Measurements from ENCODE around the gene CHAF1A.

CHAF1A gene

DNA sequence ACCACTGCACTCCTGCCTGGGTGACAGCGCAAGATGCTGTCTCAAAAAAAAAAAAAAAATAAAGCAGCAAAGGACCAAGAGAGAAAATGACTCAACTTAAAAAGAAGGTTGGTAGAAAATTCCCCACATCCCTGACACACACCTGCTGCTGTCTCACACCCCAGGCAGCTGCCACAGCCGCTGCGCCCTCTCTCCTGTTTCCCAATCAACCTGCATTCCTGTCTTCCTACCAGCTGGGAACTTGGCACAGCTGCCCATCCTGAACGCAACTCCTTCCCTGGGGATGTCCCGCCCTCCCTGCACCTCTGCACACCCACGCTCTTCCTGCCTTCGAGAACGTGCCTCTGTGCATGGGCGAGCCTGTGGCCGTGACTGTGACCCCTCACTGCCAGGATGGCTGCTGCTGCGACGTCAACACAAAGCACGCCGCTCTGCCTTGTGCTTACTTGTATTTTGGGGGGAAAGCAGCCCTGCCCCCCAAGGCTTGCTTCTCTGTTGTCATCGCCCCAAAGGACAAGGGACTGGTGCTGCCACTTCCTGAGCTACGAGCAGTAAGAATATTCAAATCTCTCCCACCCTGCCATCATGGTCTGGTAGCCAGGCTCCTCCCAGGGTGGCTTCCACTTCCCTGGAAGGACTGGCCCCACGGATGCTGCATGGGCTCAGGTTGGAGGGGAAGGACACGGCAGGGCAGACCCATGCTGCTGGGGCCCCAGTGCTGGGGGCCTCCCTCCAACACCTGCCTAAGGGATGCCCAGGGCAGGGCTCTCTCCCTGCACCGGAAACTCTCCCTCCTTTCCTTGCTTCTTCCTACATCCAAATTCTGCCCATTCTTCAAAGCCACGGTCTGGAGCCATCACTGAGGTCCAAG lies 22.8 kb upstream of the CHAF1A start:
- no peak for DNase-seq (ENCODE audit: low read depth)

DNA sequence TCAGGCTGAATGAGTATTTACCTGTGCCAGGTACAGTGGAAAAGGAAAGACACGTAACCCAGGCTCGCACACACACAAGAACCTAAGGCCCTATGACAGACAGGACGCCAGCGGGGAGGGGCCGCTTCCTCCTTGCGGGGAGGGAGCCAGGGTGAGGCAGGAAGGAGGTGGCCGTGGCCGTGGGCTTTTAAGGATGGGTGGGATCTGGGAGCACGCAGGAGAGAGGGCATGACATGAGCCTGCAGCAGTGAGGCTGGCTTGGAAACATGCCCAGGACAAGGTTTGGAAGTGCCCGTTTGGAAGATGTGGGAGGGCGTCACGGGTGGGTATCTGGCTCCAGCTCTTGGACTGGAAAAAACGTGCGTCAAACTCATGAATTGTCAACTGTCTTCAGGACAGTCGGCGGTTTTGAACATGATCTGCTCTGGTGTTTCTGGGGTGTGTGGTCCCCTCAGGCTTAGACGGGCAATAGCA lies 22.1 kb upstream of the CHAF1A start:
- no peak for DNase-seq (ENCODE audit: low read depth)

DNA sequence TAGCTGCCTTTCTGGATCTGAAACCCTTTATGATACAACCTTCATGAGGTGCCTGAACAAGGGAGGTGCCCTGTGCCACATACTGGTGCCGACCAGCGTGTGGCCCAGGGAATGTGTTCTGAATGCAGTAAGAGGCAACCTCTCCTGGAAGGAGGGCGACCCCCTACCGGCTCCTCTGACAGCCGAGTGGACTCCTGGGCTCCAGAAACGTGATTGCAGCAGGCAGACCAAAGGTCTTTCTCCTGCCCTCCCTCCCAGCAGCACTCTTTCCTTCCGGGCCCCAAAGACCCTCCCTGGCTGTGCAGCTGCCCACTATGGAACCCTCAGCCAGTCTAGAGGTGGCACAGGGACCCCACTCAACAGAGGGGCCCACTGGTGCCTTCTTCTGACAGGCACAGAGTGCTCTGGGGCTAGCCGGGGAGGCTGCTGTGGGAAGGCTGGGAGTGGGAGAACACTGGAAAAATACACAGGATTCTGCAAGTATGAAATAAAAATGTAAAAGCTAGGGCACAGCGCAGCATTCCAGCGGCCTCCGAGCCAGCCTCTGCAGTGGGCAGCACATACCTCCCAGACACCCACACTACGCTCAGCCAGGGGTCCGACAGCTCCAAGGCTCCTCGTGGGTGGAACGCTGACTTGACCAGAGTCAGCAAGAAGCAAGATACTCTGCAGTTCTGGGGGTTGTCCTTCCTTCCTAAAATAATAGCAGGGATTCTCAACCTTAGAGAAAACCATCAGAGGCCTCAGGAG lies 17.0 kb upstream of the CHAF1A start:
- DNase-seq (ENCODE audit: low read depth), result no peak

DNA sequence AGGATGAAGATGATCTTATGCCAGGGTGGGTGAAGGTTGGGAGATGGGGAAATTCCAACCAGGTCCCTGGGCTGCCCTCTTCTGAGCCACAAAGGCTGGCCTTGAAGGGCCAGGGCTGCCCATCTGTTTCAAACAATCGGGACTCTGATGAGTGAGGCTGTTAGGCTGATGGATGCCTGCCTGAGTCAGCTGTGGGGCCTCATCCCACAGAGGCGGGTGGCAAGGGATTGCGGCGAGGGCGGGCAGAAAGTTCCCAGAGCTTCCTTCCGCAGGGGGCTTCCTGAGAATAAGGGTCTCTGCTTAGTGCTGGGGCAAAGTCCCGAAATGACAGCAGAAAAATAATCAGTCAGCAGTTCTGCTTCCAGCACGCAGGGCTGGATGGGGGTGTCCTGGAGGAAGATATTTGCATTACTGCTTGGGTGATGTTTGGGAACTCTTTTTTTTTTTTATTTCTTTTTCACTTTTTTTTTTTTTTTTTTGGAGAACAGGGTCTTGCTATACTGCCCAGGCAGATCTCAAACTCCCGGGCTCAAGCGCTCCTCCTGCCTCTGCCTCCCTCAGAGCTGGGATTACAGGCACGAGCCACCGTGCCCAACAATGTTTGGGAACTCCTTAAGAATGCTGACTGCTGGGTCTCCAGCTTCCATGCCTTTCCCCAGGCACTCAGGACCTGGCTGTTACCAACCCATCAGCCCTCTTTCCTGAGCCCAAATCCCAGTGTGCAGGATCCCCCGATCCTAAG lies 16.2 kb upstream of the CHAF1A start:
- DNase-seq (ENCODE audit: low read depth), result no peak

DNA sequence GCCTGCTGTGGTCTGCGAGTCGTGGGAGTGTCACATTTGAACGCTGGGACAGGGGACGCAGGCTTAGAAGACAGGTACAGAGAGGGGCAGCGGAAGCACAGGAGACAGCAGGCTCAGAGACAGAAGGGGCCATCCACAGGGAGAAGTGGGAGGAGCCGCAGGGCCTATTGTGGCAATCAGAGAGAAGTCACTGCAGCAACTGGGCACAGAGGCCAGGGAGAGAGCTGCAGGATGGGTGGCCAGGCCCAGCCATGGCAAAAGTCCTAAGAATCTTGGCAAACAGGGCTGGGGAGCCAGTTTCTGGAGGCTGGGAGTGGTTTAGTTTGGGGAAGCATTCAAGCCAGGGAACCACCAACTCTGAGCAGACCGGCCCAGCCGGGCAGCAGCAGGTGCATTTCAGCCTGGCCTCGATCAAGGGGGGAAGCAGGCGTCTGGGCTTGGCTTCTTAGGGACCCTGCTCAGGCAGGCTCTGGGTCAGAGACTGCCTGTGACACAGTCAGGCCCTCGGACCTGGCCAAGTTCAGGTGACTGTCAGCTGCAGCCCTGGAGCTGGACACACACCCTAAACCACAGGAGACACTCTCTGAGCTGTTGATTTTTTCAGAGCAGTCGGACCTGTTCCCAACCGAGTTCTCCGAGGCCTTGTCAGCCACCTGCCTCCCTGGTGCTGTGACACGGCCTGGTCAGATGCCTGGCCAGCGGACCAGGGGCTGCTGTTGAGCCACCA lies 13.9 kb upstream of the CHAF1A start:
- DNase-seq (ENCODE audit: low read depth), result no peak

DNA sequence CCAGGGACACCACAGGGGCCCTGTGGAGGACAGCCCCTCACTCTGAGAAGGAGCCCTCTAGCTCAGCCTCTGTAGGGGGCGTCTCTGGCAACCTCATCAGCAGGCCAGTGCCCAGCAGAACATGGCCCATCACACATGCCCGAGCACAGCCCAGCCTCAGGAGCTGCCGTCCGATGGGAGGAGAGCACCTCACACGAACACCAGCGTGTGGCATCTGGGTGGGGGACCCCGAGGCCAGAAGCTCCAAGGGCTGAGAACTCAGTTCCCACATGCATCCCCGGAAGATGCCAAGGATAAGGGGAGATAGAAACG lies 13.4 kb upstream of the CHAF1A start:
- no peak for DNase-seq (ENCODE audit: low read depth)

DNA sequence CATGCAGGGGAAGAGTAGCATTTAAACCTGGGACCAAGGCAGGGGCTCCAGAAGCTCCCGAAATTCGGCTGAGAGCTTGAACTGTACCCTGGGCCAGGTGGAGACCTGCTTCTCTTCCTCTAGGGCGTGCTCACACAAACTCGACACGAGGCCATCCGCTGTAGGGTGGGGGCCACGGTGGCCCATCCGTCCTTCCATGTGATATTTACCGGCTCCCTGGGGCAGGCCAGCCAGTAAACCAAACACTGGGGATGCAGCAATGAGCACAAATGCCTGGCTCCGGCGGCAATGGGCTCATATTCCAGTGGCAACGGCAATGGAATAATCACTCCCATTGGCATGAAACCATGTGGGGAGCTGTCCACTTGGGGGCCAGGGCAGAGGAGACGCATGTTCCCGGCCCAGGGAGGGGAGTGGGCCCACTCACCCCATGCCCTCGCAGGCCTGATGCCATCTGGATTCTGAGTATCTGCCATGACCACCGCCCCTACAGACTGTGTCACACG lies 12.9 kb upstream of the CHAF1A start:
- DNase-seq (ENCODE audit: low read depth), result no peak

DNA sequence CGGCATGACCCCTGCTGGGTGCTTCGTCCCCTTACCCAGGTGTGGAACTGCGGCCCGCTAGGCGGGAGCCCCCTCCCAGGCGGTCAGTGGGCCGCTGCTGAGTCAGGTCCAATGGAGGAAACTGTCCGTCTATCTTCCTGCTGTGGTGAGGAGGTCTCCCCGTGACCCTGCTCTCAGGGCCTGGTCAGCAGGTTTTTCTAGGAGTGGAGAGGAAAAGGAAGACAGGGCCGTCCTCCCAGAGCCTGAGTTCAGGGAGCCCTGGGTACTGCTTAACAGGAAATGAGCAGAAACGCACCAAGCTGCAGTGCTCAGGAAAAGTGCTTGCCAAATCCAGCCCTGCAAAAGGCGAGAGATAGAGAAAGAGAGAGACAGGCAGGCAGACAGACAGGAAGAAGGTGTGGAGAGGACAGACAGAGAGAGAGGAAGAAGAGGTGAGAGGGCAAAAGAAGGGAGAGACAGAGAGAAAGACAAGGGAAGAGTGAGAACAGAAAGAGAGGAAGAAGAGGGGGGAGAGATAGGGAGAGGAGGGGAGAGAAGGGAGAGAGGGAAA lies 12.3 kb upstream of the CHAF1A start:
- DNase-seq (ENCODE audit: low read depth), result no peak

DNA sequence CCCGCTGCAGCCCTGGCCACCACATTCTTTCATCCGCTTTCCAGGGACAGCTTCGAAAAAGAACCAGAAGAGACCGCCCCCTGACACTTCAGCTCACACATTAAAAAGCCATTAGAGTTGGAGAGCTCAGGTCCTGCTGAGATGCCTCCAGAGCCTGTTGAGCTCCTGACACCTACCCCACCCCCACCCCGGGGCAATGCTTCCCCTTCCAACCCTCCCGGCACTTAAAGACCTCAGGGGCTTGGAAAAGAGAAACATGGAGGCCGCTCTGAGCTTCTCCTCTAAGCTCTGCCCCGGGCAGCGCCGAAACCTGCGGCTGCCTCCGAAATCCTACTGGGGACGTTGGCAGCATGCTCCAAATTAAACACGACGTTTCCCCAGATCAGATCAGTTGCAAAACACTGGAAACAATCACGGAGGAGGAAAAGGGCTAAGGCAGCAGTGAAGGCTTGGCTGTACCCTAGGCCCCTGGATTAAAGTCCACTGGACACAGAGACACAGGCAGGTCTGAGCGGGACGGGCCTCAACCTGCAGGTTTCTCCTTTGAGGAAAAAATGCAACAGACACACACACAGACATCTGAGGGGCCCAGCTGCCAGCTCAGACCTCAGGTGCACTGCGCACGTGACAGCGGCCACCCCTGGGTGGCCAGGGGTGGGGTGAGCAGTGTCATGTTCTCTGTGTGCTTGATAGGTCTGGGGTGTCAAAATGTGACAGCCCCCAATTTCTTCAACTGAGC lies 11.7 kb upstream of the CHAF1A start:
- DNase-seq (ENCODE audit: low read depth), result no peak

DNA sequence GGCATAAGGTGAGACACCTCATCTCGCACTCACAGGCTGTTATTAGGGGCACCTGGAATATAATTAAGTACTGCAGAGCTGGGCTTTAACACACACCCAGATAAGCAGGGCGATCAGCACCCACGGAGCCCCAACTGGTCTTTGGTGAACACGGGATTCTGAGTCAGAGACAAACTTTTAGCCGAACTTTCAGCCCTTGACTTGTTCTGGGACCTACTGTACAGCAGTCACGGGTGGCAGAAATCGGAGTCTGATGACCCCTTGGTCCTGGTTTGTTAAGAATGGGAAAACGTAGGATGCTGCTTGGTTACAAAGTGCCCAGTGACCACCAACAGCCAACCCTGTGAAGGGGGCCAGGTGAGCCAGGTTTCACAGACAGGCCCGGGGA lies 11.1 kb upstream of the CHAF1A start:
- no peak for DNase-seq (ENCODE audit: low read depth)

DNA sequence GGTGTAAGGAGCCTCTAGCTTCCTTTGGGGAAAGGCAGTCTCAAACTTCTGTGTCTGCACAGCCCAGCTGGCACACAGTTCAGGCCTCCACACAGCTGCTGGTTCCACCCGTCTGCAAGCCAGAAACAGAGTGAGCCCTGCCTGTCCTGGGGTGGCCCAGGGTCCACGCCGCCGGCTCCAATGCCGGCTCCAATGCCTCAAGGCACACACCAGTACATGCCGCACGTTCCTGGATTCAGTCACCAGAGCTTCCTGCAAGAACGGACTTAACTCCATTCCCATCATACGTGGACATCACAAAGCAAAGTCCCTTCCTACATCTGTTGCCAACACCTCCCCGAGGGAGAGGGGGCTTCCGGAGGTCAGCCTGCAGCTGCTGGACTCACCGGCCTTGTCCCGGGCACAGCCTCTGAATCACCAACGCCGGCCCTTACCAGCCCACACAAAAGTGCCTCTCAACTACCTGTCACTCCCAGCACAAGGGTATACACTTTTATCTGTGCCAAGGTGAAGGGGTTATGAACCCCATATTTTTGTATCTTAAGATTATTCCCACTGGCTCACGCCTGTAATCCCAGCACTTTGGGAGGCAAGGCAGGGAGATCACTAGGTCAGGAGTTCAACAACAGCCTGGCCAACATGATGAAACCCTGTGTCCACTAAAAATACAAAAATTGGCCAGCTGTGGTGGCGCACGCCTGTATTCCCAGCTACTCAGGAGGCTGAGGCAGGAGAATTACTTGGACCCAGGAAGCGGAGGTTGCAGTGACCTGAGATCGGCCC lies 10.5 kb upstream of the CHAF1A start:
- no peak for DNase-seq (ENCODE audit: low read depth)

DNA sequence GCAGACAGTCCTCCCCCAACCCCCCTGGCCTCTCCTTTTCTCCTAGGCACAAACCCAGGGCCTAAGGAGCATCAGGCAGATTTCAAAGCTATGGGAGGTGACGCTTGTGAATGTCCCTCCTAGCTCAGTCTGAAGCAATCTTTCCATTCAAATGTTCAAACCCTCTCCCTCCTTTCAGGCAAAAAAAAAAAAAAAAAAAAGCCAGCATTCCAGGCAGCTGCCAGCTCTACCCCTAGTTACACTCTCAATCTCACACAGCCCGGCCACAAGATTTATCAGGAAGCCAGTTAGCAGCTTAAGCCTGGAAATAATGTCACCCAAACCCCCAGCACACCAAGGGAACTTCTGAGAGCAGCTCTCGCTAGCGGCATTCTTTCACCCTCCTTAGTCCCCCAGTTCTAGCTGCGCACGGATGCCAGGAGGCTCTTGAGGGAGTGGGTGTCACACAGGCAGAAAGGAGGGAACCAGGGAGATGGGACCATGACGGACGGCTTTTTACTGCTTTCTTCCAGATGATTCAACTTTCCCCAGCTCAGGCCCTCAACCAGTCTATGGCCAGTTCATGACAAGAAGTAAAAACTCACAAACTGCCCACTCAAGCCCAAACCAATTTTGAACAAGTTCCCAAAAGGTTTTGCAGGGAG lies 8.4 kb upstream of the CHAF1A start:
- DNase-seq (ENCODE audit: low read depth), result no peak

DNA sequence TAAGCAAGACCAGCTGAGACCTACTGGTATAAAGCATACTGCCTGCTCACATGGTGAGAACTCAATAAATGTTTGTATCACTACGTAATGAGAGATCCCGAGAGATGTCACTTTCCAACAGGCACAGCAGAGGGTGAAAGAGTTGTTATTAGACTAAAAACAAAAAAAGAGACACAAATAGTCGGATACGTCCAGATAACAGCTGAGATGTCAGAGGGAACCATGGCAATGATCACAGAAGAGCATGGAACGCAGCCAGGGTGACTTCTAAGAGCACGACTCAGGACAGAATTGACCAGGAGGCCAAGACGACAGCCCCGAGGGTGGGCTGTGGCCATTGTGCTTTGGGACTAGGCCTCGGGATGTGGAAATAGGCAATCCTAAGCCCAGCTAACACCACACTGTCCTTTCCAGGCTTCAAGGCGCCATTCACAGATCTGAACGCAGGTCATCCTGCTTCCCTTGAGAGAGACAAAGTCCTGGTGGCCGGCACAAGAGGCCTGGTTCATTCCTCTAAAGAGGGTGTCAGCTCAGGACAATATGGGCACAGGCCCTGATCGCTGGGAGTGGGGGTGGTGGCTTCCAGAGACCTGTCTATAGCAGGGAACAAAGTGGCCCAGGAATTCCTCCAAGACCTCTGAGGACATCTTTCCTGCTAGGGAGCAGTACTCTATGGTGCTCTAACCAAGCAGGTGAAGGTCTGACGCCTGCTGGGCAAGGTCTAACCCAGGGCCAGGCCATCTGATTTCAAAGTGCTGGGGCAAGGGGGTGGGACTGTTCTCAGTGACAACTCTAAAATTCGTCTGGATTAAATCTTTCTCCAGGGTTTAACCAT lies 5.3 kb upstream of the CHAF1A start:
- no peak for DNase-seq (ENCODE audit: low read depth)

DNA sequence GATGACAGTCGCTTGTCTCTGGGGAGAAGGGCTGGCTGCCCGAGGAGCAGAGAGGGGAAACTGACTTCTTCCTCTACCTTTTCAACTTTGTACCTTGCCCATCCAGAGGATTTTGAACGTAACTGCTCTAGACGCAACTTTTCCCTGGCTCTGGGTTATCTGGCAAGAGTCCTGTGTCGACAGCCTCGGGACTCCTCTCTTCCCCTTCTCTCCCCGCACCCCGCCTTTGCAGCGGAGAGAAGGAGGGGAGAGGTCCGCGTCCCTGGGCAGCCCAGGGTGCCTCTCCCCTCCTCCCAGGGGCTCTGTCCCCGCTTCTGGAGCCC lies 2.7 kb upstream of the CHAF1A start:
- DNase-seq (ENCODE audit: low read depth), result no peak

DNA sequence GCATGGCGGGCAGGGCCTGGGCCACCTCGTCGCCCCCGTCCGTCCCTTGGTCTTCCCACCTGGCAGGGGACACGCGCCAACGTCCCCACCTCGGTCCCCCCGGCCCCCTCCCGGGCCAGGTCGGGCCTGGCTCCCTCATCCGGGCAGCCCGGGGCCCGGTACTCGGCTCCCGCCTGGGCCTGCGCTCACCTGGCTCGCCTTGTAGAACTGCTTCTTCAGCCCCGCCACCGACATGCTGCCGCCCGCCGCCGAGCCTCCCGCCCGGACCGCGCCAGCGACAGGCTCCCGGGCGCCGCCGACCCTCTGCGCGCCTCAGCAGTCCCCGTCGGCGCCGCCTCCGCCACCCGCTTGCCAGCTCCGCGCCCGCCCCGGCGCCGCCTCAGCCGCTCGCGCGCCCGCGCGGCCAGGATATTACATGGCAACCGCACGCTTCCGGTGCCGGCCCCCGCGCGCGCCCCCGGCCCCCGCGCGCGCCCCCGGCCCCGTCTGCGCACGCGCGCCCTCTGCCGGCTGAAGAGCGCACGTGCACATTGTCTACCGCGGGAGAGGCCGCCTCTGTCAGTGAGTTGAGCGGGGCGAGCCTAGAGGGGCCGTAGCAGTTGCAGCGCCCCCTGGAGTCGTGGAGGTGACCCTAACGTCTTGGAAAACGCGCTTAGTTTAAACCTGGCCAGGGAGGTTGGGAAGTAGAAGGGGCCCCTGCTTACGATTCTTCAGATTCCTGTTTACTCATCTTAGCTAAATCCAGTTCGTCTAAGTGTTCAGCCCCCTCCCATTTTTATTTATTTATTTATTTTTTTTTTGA lies 2.1 kb upstream of the CHAF1A start, which contains the start of gene SH3GL1:
SH3GL1 (minus strand) TSS at position 413 of the 802 bp plus-strand sequence; CDS start at position 234, 179 bp downstream.
- DNase-seq (ENCODE audit: low read depth), result peak; percentile 43

DNA sequence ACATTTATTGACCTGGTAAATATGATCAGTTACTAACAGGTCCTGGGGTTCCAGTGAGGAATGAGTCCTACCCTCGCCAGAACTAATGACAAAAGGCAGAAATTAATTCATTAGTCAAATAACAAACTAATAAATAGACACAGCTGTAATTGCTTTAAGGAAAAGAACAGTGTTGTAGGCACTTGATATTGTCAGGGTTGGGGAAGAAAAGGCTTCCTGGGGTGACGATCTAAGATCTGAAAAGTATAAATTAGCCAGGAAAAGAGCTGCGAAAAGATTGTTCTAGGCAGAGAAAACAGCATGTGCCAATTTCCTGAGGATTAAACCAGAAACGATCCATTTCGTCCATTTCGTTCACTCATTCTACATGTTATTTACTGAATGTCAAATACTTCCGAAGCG lies 670 bp upstream of the CHAF1A start:
- DNase-seq (ENCODE audit: low read depth), result no peak

DNA sequence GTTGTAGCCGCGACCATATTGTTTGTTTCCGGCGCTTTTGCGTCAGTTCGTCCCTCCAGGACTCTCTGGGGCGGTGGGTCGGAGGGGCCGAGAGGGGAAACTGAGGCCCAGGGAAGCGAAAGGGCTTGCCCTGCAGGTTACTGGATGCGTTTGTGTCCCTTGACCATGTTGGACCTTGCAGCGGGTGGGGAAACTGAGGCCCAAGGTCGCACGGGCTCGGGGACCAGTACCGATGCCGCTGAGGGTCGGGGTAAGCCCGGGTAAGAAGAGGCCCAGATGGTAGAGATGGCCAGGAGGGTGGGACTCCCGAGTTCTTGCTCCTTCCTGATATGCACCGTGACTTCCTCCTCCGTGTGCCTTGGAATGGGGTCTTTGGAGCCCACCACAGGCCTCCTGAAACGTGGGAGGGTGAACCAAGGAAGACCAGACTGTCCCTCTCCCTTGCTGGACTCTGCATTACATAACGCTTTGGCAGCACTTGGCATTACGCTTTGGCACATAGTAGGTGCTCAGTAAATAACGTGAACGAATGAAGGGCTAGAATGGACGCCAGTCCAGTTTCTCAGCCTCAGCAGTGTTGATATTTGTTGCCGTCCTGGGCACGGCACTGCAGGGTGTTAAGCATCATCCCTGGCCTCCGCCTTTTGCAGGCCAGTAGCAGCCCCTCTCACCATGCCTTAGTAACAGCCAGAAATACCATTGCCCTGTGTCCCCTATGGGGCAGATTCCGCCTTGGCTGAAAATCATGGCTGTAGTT lies 743 bp downstream of the CHAF1A start:
- DNase-seq (ENCODE audit: low read depth), result no peak

Data from HS-27A (cell line).